Superior temporal gyrus (tissue), 1 donor: ENCODE data around the gene FAM199X.

Experiments used
- DNase-seq: peaks from one replicate; pipeline ENCODE4 v3.0.0-alpha.2; 2016; ENCODE audit errors: extremely low spot score

FAM199X gene

GRCh38 chrX:104165894-104166734 lies at the start of gene FAM199X:
Gene FAM199X, plus strand, starts transcription at chrX:104166453. Its CDS starts 333 bp downstream, at chrX:104166786.
- peak; percentile 73 for DNase-seq

GRCh38 chrX:104117759-104118158 lies 48.5 kb upstream of the FAM199X start:
- DNase-seq = no peak

DNA sequence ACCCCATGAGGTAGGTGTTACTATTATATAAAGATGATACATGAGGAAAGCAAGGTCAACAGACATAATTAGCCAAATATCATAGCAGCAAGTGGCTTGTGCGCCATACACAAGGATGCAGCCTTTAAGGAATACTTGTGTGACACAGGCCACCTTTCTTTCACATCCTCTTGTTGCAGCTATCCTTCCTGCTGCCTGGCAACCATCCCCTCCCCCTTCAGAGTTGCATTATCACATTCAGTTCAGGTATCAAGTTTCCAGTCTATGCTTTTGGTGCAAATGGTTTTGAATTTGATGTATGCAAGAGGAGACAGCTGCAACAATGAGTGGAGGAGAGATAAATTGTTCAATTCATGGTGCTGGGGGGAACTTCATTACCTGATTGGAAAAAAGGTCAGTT lies 47.5 kb upstream of the FAM199X start:
- DNase-seq = no peak

DNA sequence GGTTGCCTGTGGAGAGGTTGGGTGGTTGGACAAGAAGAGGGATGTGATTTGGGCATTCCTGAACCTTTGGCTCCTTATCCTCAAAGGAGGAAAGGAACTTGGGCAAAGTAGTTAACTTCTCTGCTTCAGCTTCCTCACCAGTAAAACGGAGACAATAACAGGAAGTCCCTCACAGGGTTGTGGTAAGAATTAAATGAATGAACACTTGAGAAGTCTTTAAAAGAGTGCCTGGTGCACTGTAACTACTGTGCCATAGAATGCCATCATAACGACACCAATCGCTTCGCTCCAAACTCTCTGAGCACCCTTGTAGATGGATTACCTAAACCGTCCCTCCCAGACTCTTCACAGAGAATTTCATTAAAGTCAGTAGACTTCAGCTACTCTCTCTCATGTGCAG lies 43.4 kb upstream of the FAM199X start:
- DNase-seq = no peak

DNA sequence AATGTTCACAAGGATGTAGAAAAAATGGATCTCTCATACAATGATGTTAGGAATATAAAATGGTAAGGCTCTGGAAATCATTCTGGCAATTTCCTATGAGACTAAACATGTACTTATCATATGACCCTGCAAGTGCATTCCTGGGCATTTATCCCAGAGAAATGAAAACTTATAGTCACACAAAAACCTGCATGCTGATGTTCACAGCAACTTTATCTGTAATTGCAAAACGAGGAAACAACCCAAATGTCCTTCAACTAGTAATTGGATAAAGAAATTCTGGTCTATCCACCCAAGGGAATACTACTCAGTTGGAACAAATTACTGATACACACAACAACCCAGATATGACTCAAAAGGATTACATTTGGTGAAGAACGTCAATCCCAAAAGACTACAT lies 39.4 kb upstream of the FAM199X start:
- no peak for DNase-seq

DNA sequence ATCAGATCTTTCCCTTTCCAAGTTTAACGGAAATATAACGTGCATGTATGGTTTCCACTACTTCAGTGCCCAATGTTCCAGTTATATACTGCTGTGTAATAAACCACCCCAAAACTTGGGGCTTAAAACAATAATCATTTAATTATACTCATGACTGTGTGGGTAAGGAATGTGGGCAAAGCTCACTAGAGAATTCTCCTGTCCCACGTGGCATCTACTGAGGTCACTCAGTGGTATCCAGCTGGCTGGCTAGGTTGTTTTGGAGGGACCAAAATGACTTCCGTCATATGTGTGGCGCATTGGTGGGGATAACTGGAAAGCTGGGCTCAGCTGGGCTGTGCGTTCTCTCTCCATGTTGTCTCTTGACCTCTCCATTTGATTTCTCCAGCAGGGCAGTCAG lies 35.4 kb upstream of the FAM199X start:
- no peak for DNase-seq

GRCh38 chrX:104134583-104135261 lies 31.5 kb upstream of the FAM199X start:
- no peak for DNase-seq

DNA sequence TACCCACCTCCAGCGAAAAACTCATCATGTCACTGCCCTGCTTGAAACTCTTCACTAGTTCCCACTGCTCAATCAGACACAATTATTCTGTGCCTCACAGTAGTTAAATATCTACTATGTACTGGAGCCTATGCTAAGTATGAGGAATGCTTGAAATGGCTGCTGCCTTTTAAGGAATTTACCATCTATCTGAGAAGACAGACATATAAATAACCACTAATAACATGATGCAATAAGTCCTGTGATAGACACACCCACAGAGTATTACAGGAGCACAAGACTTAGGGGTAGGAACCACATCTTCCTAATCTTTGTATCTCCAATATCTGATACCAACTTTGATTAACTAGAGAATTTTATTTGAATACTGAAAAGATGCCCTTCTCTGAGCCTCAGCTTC lies 30.6 kb upstream of the FAM199X start:
- DNase-seq = no peak

GRCh38 chrX:104136241-104137019 lies 29.8 kb upstream of the FAM199X start:
- peak; percentile 89 for DNase-seq

GRCh38 chrX:104137496-104137895 lies 28.8 kb upstream of the FAM199X start:
- DNase-seq = no peak

DNA sequence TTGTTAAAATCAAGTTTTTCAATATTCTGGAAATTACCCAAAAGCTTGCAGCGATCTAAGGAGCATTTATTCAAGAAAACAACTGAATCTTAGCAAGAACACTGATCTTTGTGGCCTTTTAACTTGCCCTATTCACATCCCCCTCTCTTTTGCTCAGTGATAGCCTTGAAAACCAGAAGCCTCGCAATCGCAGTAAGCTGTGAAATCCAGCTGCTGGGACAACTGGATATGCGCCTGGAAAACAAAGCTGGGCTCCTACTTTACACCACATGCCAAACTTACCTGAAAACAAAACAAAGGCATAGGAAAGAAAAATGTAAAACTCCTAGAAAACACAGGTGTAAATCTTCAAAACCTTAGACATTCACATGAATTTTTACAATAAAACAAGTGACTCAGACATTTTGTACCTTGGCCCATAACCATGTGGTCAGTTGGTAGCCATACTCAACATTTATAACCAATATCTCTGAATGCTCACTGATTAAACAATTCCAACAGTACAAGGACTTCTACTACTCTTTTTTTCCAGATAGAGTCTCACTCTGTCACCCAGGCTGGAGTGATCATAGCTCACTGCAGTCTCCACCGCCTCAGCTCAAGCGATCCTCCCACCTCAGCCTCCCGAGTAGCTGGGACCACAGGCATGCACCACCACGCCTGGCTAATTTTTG lies 25.0 kb upstream of the FAM199X start:
- DNase-seq = no peak

- no peak for DNase-seq
These were observed 15.2 kb upstream of the FAM199X start for GRCh38 chrX:104151037-104151436.

DNA sequence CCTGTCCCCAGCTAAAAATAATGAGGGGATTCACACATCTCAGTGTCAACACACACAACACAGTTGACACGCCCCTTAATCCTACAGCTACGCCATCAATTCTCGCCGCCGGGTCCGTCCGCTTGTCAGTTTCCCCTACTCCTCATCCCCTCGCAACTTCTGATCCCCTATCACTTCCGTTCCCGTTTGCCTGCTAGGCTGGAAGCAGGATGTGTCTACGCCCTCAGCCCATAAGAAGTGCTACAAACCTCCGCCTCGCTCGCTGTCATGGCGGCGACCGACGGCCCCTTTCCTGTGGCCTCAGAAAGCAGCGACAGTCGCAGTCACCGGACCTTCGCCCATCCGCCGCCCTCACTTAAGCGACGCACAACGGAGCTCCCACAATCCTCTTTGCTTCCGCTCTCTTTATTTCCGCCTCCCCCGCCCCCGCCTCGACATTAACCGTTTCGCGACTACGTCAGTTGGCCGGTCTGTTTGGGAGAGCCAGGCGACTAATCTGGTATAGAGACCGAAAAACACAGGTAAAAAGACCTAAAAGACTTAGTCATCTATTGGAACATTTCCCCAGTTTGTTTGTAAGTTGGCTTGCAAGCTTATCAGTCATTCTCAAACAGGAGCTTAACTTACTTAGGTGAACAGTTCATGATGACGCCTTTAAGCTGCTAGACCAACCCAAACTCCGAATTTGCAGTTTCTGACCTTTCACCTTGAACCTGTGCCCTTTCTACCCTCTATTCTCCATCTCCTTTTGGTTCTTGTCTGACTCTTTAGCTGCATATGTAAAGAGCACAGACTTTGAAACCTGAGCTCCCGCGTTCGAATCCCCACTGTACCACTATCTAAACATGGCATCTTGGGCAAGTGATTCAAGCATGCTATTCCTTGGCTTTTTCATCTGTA lies 9.4 kb upstream of the FAM199X start, which contains the start of gene SLC25A53:
TSS of gene SLC25A53 (minus strand) at position 380 of the 900 bp plus-strand sequence. CDS start 51,752 bp downstream, outside the sequence.
- peak; percentile 86 for DNase-seq

DNA sequence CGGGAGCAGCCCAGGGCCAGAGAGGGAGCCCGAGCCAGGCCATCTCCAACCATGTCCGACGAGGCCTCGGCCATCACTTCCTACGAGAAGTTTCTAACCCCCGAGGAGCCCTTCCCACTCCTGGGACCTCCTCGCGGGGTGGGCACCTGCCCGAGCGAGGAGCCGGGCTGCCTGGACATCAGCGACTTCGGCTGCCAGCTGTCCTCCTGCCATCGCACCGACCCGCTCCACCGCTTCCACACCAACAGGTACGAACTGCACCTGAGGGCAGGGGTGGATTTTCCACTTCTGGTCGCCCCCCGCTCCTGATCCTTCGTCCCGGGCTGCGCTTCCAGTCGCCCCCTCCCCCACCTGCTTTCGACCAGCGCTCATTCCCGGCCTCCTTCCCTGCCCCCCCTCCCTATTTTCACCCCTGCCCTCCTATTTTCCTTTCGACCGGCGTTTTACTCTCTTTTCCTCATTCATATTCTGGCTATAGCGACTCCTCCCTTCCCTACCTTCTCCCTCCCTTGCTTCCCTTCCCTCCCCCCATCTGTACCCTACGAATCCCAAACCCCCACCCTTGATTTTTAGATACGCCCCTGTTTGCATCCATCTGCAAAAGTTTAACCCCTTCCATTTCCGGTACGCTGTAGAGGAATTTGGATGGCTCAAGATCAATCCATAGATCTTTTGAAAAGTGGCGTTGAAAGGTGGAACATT lies 633 bp downstream of the FAM199X start:
- no peak for DNase-seq

DNA sequence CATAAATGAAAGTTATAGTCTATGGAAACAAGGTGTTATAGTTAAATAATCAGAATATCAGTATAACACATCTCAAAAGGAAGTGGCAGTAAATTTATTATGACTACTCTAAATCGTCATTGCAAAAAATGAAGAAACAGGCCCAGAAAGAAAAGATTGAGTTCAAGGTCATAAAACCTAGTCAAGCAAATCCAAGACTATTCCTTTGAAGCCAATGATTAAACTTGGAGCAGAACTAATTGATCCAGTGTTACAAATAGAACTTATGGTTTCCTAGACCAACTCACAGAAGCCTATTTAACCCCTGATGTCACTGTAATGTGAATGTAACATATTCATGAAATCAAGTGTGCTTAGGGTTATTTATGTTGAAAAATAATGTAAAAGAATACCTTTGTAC lies 1.9 kb downstream of the FAM199X start:
- no peak for DNase-seq

- DNase-seq = no peak
These were observed 5.9 kb downstream of the FAM199X start for GRCh38 chrX:104172121-104172520.

DNA sequence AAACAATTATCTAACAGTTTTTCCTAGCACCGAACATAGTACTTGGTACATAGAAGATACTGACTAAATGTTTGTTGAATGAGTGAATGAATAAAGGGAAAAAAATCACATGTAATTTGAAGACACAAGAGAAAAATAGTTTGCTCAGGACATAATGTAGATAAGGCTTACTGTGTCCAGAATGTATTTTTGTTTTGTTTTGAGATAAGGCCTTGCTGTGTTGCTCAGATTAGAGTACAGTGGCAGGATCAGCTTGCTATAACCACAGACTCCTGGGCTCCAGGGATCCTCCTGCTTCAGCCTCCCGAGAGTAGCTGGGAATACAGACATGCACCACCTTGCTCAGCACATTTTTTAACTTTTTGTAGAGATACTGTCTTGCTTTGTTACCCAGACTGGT lies 6.5 kb downstream of the FAM199X start:
- no peak for DNase-seq

GRCh38 chrX:104173841-104174240 lies 7.6 kb downstream of the FAM199X start:
- DNase-seq = no peak

DNA sequence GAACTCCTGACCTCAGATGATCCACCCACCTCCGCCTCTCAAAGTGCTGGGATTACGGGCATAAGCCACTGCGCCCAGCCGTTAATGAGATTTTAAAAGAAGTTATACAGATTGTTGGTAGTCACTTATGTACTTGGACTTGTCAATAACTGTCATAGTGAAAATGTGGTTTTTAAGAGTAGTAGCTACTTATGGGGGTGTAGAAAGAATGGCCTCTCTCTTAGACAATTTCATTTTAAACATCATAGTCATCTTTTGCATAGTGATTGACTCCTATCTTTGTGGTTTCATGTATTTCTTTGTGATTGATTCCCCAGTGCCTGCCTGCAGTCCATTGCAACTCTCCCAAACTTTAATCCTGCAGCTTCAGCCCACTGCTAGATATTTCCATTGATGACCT lies 17.4 kb downstream of the FAM199X start:
- no peak for DNase-seq

GRCh38 chrX:104187931-104188330 lies 21.7 kb downstream of the FAM199X start:
- DNase-seq = no peak
